Activated CD8-positive, alpha-beta T cell treated with anti-CD3 and anti-CD28 coated beads for 36 hours (primary cell): ENCODE measurements around the gene EYS. TPM values are rescaled to one million over a fixed set of nuclear protein-coding genes. Genes with fewer than 3 reads are reported as not detected.

Experiments used
- ATAC-seq: fragments of 200-7000 bp; cut with Tn5 transposase; one replicate; pipeline ENCODE4 v1.10.0; 2021; ENCODE audit warnings: mild to moderate bottlenecking, moderate library complexity
- CTCF ChIA-PET: fragments of 350-600 bp; sonication (Branson Sonifier 250); formaldehyde crosslinking; loops from one replicate; lab custom pipeline; 2021; ENCODE audit warnings: antibody characterized with exemption; lab: Charles Lee
- POLR2A ChIA-PET: fragments of 350-600 bp; sonication (Branson Sonifier 250); formaldehyde crosslinking; loops from one replicate; lab custom pipeline; 2021; ENCODE audit warnings: antibody characterized with exemption; lab: Charles Lee
- DNase-seq: peaks from one replicate; pipeline ENCODE4 v3.0.0-alpha.2; 2020
- H3K27ac Mint-ChIP-seq: one replicate; pipeline ENCODE4 v1.8.0; 2021; ENCODE audit warnings: mild to moderate bottlenecking, mixed read lengths
- H3K27me3 Mint-ChIP-seq: one replicate; pipeline ENCODE4 v1.8.0; 2021; ENCODE audit warnings: mixed read lengths
- H3K36me3 Mint-ChIP-seq: one replicate; pipeline ENCODE4 v1.8.0; 2021; ENCODE audit warnings: low read depth, mixed read lengths
- H3K4me1 Mint-ChIP-seq: one replicate; pipeline ENCODE4 v1.8.0; 2021; ENCODE audit warnings: low read depth, mixed read lengths
- H3K4me3 Mint-ChIP-seq: one replicate; pipeline ENCODE4 v1.8.0; 2021; ENCODE audit warnings: mild to moderate bottlenecking, moderate library complexity, mixed read lengths
- H3K9me3 Mint-ChIP-seq: one replicate; pipeline ENCODE4 v1.8.0; 2021; ENCODE audit warnings: mixed read lengths
- intact Hi-C: fragments of 100-400 bp; cut with micrococcal nuclease; formaldehyde crosslinking; loops from one replicate; pipeline ENCODE4 v1.10.0; 2022
- total RNA-seq, 2 experiments: library from RNA; stranded (reverse); gene quantifications; one replicate each; pipeline ENCODE4 v1.2.3, GENCODE V29; 2021
- TF ChIP-seq, protein P1 (sequence below): fragments of 200-600 bp; IDR thresholded peaks from one replicate; pipeline ENCODE4 v1.8.0; 2022; ENCODE audit warnings: antibody characterized with exemption, mild to moderate bottlenecking

The EYS gene
- total RNA-seq, 2 experiments from 2014 or later, result not detected

DNA sequence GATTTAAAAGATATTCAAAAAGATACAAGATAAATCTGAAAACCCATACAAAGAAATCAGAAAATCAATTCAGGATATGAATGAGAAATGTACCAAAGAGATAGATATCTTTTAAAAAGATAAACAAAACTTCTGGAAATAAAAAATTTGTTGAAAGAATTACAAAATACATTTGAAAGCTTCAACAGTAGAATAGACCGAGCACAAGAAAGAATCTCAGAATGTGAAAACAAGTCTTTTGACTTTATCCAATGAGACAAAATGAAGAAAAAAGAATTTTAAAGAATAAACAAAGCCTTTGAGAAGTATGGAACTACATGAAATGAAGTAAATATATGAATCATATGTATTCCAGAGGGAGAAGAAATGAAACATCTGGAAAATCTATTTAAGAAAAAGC is 1011.0 kb downstream of the EYS start:
- Mint-ChIP-seq H3K36me3 (no peaks in the 10 kb centered on the region), H3K4me1 (no peaks in the 10 kb centered on the region), H3K27me3 (no peaks in the 10 kb centered on the region), H3K4me3 (no peak overlapping the region), H3K27ac (no peak overlapping the region), H3K9me3 (peaks cover 25% of the 10 kb centered on the region)
- CTCF ChIA-PET, result no interaction called here
- ATAC-seq, result no peak
- POLR2A ChIA-PET, result no interaction called here
- DNase-seq, result no peak
- intact Hi-C loops, result no loop called here
- TF ChIP-seq, protein P1, sequence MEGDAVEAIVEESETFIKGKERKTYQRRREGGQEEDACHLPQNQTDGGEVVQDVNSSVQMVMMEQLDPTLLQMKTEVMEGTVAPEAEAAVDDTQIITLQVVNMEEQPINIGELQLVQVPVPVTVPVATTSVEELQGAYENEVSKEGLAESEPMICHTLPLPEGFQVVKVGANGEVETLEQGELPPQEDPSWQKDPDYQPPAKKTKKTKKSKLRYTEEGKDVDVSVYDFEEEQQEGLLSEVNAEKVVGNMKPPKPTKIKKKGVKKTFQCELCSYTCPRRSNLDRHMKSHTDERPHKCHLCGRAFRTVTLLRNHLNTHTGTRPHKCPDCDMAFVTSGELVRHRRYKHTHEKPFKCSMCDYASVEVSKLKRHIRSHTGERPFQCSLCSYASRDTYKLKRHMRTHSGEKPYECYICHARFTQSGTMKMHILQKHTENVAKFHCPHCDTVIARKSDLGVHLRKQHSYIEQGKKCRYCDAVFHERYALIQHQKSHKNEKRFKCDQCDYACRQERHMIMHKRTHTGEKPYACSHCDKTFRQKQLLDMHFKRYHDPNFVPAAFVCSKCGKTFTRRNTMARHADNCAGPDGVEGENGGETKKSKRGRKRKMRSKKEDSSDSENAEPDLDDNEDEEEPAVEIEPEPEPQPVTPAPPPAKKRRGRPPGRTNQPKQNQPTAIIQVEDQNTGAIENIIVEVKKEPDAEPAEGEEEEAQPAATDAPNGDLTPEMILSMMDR, result no peak

DNA sequence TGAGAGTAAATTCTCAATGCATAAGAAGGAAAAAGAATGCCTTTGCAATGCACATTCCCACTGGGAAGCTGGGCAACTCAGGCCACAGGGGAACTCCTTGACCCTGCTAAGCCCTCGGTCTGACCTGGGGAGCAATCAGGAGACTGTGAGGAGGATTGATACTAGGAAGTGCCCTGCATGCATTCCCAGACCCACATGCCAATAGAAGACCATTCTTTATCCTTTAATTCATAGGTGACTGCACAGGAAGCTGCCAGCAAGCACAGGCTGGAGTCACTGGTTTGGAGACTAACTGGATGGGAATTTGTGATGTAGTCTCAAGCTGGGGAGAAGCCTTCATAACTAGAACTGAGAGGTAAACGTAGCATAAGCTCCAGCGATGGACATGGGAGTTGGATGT is 1012.7 kb downstream of the EYS start:
- Mint-ChIP-seq H3K4me1 (no peaks in the 10 kb centered on the region), H3K9me3 (peaks cover 26% of the 10 kb centered on the region), H3K36me3 (no peaks in the 10 kb centered on the region), H3K27ac (no peak overlapping the region), H3K27me3 (no peaks in the 10 kb centered on the region), H3K4me3 (no peak overlapping the region)
- TF ChIP-seq, protein P1, result no peak
- DNase-seq, result no peak
- no peak for ATAC-seq
- CTCF ChIA-PET, result no interaction called here
- intact Hi-C loops, result no loop called here
- POLR2A ChIA-PET, result no interaction called here

DNA sequence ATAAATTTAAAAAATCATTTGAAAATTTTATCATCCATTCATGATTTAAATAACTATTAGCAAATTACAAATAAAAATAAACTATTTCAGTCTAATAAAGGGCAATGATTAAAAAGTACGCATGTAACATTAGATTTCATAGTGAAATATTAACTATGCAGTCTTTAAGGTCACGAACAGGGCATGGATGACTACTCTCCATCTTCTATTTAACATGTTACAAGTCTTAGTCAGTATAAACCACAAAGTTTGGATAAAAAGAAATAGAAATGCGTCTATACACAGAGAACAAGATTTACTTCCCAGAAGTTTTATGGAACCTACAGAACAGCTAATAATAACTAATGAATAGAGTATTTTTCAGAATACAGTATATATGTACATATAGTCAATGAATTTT is 1016.0 kb downstream of the EYS start:
- no peak overlapping the region for H3K4me3 Mint-ChIP-seq
- peaks cover 10% of the 10 kb centered on the region for H3K9me3 Mint-ChIP-seq
- TF ChIP-seq, protein P1, result no peak
- no peak for ATAC-seq
- H3K4me1 Mint-ChIP-seq, result no peaks in the 10 kb centered on the region
- no peaks in the 10 kb centered on the region for H3K27me3 Mint-ChIP-seq
- DNase-seq, result no peak
- ChIA-PET CTCF (no interaction called here), POLR2A (no interaction called here)
- no peaks in the 10 kb centered on the region for H3K36me3 Mint-ChIP-seq
- no peak overlapping the region for H3K27ac Mint-ChIP-seq
- intact Hi-C loops, result no loop called here

DNA sequence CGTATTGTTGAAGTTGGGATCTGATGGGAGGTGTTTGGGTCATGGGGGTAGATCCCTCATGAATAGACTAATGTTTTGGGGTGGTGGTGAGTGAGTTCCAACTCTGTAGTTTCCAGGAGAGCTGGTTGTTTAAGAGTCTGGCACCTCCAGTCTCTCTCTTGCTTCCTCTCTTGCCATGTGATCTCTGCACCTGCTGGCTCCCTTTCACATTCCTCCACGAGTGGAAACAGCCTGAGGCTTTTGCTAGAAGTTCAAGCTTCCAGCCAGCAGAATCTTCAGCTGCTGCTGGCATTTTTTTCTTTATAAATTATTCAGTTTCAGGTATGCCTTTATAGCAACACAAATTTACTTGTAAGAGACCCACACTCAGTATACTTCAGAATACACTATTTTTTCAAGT is 1021.6 kb downstream of the EYS start:
- H3K9me3 Mint-ChIP-seq, result peaks cover 6% of the 10 kb centered on the region
- no peaks in the 10 kb centered on the region for H3K36me3 Mint-ChIP-seq
- no peak for ATAC-seq
- H3K4me3 Mint-ChIP-seq, result no peak overlapping the region
- H3K4me1 Mint-ChIP-seq, result no peaks in the 10 kb centered on the region
- POLR2A ChIA-PET, result no interaction called here
- no peaks in the 10 kb centered on the region for H3K27me3 Mint-ChIP-seq
- intact Hi-C loops, result no loop called here
- DNase-seq, result no peak
- H3K27ac Mint-ChIP-seq, result no peak overlapping the region
- TF ChIP-seq, protein P1, result no peak
- CTCF ChIA-PET, result no interaction called here

DNA sequence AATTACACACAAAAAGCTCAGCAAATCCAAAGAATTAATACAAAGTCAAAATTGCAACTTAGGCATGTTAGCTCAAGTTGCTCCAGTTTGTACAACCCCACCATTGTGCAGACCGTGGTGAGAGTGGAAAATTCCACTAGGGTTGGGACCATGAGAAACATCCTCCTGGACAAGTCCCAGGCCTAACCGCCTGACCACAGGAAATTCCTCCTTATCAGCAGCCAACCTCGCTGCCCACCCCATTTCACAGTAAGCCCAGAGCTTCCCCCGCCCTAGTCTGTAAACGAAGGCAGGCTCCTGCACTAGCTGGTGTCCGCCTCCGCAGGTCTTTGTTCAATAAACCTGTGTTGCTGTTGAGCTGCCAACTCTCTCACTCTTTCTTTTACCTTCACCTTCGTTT is 1023.3 kb downstream of the EYS start:
- ATAC-seq (no peak), DNase-seq (no peak)
- peaks cover 3% of the 10 kb centered on the region for H3K9me3 Mint-ChIP-seq
- H3K4me1 Mint-ChIP-seq, result no peaks in the 10 kb centered on the region
- no peaks in the 10 kb centered on the region for H3K36me3 Mint-ChIP-seq
- ChIA-PET CTCF (no interaction called here), POLR2A (no interaction called here)
- H3K4me3 Mint-ChIP-seq, result no peak overlapping the region
- no peaks in the 10 kb centered on the region for H3K27me3 Mint-ChIP-seq
- H3K27ac Mint-ChIP-seq, result no peak overlapping the region
- TF ChIP-seq, protein P1, result no peak
- intact Hi-C loops, result no loop called here
